Peyer's patch (tissue), 4 donors: Measurements from ENCODE around the gene BRMS1L.

ENCODE experiments used
- POLR2A ChIP-seq, 2 donors: fragments of 450-650 bp; IDR thresholded peaks; one replicate each; pipeline ENCODE4 v1.5.1; 2017; ENCODE audit warnings: antibody characterized with exemption in 2 of 2, mild to moderate bottlenecking in 2 of 2, moderate library complexity in 2 of 2
- TF ChIP-seq, protein P1 (sequence below), 6 experiments: fragments of 450-650 bp in 4 of 6; fragments of 200-600 bp in 2 of 6; sonication (generic) in 1 of 6; IDR thresholded peaks; one replicate each; pipeline ENCODE4 v1.5.1; 2017 to 2019; ENCODE audit warnings: antibody characterized with exemption in 6 of 6, mild to moderate bottlenecking in 3 of 6, moderate library complexity in 1 of 6

DNA sequence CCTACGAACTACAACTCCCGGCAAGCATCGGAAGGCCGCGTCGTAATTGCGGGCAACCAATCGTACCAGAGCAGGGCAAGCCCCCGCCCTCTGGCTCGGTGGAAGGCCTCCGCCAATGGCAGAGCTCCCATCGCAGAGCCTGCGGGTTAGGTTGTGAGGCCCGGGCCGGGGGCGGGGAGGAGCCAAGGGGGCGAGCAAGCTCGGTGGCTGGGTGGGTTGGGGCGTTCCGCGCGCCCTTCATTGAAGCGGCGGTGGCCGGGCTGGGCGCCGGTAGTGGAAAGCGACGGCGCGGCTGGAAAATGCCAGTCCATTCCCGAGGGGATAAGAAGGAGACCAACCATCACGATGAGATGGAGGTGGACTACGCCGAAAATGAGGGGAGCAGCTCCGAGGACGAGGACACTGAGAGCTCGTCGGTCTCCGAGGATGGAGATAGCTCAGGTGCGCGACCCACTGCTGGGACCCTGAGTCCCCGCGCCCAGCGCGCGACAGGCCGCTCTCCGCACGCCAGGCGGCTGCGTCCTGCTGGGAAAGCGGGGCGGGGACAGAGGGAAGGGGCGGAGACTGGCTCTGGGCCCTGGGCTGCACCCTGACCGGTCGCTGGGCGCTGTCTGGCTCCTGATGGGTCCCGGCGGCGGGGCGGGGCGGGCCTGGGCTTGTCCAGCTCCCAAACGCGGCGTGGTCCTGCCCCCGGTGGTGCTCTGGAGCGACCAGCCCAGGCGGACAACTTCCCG, at the start of gene BRMS1L:
- peak; percentile 74 to 77 for TF ChIP-seq POLR2A (IDR thresholded peaks at IDR 0.05)
- TF ChIP-seq, protein P1, sequence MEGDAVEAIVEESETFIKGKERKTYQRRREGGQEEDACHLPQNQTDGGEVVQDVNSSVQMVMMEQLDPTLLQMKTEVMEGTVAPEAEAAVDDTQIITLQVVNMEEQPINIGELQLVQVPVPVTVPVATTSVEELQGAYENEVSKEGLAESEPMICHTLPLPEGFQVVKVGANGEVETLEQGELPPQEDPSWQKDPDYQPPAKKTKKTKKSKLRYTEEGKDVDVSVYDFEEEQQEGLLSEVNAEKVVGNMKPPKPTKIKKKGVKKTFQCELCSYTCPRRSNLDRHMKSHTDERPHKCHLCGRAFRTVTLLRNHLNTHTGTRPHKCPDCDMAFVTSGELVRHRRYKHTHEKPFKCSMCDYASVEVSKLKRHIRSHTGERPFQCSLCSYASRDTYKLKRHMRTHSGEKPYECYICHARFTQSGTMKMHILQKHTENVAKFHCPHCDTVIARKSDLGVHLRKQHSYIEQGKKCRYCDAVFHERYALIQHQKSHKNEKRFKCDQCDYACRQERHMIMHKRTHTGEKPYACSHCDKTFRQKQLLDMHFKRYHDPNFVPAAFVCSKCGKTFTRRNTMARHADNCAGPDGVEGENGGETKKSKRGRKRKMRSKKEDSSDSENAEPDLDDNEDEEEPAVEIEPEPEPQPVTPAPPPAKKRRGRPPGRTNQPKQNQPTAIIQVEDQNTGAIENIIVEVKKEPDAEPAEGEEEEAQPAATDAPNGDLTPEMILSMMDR (IDR thresholded peaks at IDR 0.05): peak in 2 of 6 experiments; percentile 11 to 27
